ENCODE measurements around the gene CLIC6.

- no peak for TF ChIP-seq SCRT1 (tag by site-specific recombination; IDR thresholded peaks at IDR 0.05; ENCODE audit: borderline replicate concordance)
- TF ChIP-seq YY1 (tag by site-specific recombination; IDR thresholded peaks at IDR 0.05) = no peak
- TF ChIP-seq ZNF747 (tag by site-specific recombination; IDR thresholded peaks at IDR 0.05) = no peak
Measured at GRCh38 chr21:34715518-34715917, 46.7 kb downstream of the CLIC6 start.

Measured in HEK293 (cell line).